HG03159 (cell line): ENCODE measurements around the gene MAP7.
"Not testable (repeated sequence)": the region's sequence is repeated elsewhere in the genome, so short reads cannot be mapped to it uniquely, and the experiment has no call there.

ENCODE experiments used
- ATAC-seq: cut with Tn5 transposase; IDR thresholded peaks from one replicate; pipeline ENCODE4 v1.9.1; 2021; ENCODE audit warnings: mild to moderate bottlenecking, moderate library complexity; ENCODE audit not compliant: unreplicated experiment

MAP7 gene

GRCh38 chr6:136401236-136401635, 149.0 kb downstream of the MAP7 start:
- not testable (repeated sequence) for ATAC-seq

DNA sequence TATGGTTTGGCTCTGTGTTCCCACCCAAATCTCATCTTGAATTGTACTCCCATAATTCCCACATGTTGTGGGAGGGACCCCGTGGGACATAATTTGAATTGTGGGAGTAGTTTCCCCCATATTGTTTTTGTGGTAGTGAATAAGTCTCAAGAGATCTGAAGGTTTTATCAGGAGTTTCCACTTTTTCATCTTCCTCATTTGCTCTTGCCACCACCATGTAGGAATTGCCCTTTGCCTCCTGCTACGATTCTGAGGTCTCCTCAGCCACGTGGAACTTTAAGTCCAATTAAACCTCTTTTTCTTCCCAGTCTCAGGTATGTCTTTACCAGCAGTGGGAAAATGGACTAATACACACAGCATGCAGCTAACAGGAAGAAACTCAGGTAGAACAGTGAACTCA, 151.8 kb downstream of the MAP7 start:
- no peak for ATAC-seq

GRCh38 chr6:136396908-136397307, 153.3 kb downstream of the MAP7 start:
- ATAC-seq: no peak

GRCh38 chr6:136390959-136391358, 159.3 kb downstream of the MAP7 start:
- not testable (repeated sequence) for ATAC-seq

GRCh38 chr6:136387316-136387715, 162.9 kb downstream of the MAP7 start:
- ATAC-seq: no peak

- no peak for ATAC-seq
These were observed 166.8 kb downstream of the MAP7 start for GRCh38 chr6:136383268-136383937.

DNA sequence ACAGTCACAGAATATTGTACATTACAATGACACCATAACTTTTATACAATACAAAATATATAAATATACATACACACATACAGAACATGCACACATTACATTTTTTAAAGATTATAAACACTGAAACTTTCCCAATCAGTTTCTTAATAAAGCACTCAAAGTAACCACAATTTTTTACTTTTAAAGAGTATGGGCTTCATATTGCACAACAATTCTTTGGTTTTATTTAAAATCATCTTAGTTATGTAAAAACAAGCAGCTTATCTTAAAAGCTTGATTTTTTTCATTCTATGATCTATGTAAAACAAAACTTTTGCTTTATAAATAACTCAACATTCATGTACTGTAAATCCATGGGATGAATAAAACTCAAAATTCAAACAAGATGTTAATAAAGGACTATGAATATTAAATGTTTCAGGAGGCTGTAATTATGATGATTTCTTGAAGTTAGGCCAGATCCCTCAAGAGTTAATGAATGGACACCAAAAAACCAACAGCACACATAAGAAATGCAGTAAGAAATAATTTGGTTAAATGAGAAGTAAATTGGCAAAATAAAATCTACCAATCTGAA, 167.5 kb downstream of the MAP7 start:
- ATAC-seq: no peak

- ATAC-seq: no peak
These were observed 171.3 kb downstream of the MAP7 start for GRCh38 chr6:136378888-136379287.

- ATAC-seq: not testable (repeated sequence)
These were observed 174.4 kb downstream of the MAP7 start for GRCh38 chr6:136375836-136376235.

- no peak for ATAC-seq
These were observed 178.3 kb downstream of the MAP7 start for GRCh38 chr6:136371959-136372358.

- no peak for ATAC-seq
These were observed 179.1 kb downstream of the MAP7 start for GRCh38 chr6:136370988-136371728.

- ATAC-seq: no peak
These were observed 184.4 kb downstream of the MAP7 start for GRCh38 chr6:136365776-136366354.

DNA sequence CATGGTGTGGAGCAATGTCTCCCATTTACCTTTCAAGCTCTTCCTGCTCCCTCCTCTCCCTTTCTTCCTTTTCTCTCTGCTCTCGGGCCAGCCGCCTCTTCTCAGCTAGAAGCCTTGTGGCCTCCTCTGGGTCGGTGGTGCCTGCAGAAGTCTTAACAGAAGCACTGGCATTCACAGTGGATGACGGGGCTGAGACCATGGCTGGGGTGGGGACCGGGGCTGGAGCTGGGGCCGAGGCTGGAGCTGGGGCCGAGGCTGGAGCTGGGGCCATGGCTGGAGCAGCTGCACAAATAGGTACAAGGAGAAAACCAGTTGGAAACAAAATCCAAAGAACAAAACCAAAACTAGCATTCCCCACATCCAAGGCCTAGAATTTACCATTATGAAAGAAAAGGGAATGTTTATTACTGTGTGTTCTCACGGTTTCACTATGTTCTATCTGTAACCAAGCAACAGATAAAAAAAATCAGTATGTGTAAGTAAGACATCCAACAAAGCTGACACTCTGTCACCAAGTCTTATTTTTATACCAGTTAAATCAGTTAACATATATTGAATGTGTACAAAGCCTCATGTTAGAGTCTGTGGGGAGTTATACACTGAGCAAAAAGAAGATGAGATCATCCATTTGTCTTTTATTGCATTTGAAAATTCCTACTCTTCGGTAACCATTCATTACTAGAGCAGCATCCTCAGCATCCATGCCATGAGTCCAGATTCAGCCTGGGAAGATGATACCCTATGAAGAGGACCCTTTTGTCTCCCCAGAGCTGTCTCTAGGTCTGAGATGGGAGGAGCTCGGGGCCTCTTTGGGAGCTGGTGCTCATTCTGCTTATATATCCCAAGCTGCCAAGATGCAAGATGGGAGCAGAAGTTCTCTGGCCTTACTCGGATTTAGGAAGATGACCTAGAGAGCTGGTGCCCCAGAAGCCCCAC, 187.5 kb downstream of the MAP7 start:
- no peak for ATAC-seq

DNA sequence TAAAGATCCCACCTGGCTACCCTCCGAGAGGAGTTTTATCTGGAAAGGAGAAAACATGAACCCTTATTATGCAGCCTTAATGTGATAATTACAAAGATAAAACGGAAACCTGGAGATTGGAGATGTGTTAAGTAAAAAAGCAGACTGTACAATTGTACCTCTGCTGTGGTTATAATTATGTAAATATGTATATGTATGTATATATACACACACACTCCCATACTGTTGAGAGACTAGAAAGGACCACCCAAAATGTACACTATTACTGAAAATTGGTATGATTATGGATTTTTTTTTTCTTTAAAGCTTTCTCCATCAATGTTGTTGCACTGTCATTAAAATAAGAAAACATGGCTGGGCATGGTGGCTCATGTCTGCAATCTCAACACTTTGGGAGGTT, 188.4 kb downstream of the MAP7 start:
- ATAC-seq: no peak

GRCh38 chr6:136360783-136361182, 189.4 kb downstream of the MAP7 start:
- ATAC-seq: no peak

DNA sequence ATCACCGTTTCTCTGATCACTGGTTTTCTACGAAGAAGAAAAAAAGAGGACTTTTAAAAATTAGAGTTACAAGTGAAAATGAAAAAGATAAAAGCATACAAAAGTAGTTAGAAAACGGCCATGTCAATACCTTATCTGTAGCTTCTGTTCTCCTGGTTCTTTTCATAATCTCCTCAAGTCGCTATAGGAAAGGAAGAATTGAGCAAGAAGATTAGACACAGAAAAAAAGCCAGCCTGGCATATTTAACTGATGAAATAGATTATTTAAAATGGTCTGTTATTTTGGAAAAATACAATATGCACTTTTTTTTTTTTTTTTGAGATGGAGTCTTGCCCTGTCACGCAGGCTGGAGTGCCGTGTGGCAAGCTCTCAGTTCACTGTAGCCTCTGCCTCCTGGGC, 190.4 kb downstream of the MAP7 start:
- ATAC-seq: no peak

GRCh38 chr6:136351518-136352110, 198.6 kb downstream of the MAP7 start:
- ATAC-seq: no peak

DNA sequence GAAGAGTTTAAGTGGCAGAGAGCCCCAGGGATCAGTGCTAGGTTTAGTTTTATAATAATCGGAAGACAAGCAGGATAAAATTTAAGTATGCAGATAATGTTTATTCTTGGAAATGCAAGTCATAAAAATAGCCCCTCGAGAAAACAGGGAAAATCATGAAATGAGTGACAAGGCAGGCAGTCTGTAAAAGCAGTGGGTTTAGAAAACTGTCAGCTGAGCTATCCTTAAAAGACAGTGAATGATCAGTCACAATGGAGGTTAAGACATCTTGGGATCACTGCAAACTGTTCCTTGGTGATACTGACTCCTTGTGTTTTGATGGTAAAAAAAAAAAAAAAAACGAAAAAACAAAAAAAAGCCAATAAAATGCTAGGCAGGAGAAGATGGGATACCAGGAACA, 199.3 kb downstream of the MAP7 start:
- ATAC-seq: no peak

DNA sequence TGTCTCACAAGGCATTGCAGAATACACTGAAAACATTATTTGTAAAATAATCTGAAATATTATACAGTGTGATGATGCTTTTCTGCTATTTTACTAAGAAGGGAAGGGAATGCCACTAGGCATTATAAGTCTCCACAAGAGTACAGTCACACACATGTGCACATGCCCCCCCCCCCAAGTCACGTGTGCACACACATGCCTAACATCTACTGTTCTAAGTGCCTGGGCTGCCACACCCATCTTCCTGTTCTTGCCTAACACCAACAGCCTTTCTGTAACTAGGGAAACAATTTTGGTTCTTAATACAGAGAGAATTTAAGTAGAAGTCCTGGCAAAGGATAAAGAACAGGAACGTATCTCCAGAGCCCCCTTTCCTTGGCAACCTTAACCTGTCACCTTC, 202.4 kb downstream of the MAP7 start:
- no peak for ATAC-seq

DNA sequence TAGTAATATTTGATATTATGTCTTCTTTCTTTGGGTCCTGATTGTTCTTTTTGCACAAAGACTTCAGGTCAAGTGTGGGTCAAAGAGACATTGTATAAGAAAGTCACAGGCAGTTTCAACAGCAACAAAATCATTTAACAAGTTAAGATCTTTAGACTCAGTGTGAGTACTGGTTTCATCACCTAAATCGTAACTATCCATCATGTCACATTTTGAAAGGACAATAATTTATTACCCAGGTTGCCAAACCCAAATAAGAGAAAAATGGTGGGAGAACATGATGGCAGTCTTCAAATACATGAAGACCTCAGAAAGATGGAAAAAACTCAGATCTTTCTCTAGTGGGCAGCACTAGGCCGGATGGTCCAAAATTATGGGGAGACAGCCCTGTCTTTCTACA, 205.1 kb downstream of the MAP7 start:
- no peak for ATAC-seq
